Endodermal cell (in vitro differentiated cells): ENCODE results near the gene XXYLT1. TPM values are rescaled to one million over a fixed set of nuclear protein-coding genes. Genes with fewer than 3 reads are reported as not detected.

Experiments used
- DNase-seq: peaks from one replicate; pipeline ENCODE4 v3.0.0-alpha.2; 2017
- H3K27ac ChIP-seq: 2 replicates; pipeline ENCODE4 v1.5.1; 2013; ENCODE audit warnings: mild to moderate bottlenecking, low read depth, low read length, moderate library complexity
- H3K27me3 ChIP-seq: 2 replicates; pipeline ENCODE4 v1.6.1; 2013; ENCODE audit warnings: mild to moderate bottlenecking, low read length, moderate library complexity; ENCODE audit not compliant: insufficient read depth, control insufficient read depth, poor library complexity, severe bottlenecking
- H3K36me3 ChIP-seq: 2 replicates; pipeline ENCODE4 v1.7.0; 2013; ENCODE audit warnings: mild to moderate bottlenecking, low read length, moderate library complexity; ENCODE audit not compliant: control insufficient read depth, insufficient read depth
- H3K4me1 ChIP-seq: one replicate; pipeline ENCODE4 v1.7.0; 2013; ENCODE audit warnings: low read length; ENCODE audit not compliant: control insufficient read depth, insufficient read depth
- H3K4me3 ChIP-seq: 2 replicates; pipeline ENCODE4 v1.5.1; 2013; ENCODE audit warnings: mild to moderate bottlenecking, low read length, moderate library complexity
- H3K9ac ChIP-seq: 2 replicates; pipeline ENCODE4 v1.6.1; 2013; ENCODE audit warnings: mild to moderate bottlenecking, low read length, moderate library complexity; ENCODE audit not compliant: poor library complexity, severe bottlenecking; ENCODE audit errors: extremely low read depth
- H3K9me3 ChIP-seq: 2 replicates; pipeline ENCODE4 v1.6.1; 2013; ENCODE audit warnings: mild to moderate bottlenecking, low read length, moderate library complexity; ENCODE audit not compliant: control insufficient read depth
- H3K27ac Mint-ChIP-seq: 2 replicates; pipeline ENCODE4 v1.8.0; 2020; ENCODE audit warnings: mixed read lengths
- H3K27me3 Mint-ChIP-seq: 2 replicates; pipeline ENCODE4 v1.8.0; 2021; ENCODE audit warnings: mild to moderate bottlenecking, mixed read lengths; ENCODE audit not compliant: insufficient read depth
- H3K36me3 Mint-ChIP-seq: 2 replicates; pipeline ENCODE4 v1.8.0; 2020; ENCODE audit warnings: low read depth, mixed read lengths
- H3K4me1 Mint-ChIP-seq: 2 replicates; pipeline ENCODE4 v1.8.0; 2020; ENCODE audit warnings: mixed read lengths
- H3K4me3 Mint-ChIP-seq: 2 replicates; pipeline ENCODE4 v1.8.0; 2020; ENCODE audit warnings: mild to moderate bottlenecking, moderate library complexity, mixed read lengths
- H3K9me3 Mint-ChIP-seq: 2 replicates; pipeline ENCODE4 v1.8.0; 2020; ENCODE audit warnings: mild to moderate bottlenecking, mixed read lengths
- CTCF ChIP-seq: fragments of 200-600 bp; sonication (generic); conservative IDR thresholded peaks from 2 replicates; pipeline ENCODE4 v1.5.0; 2021; ENCODE audit warnings: antibody characterized with exemption, mild to moderate bottlenecking
- WGBS, 2 experiments: methylation state at CpG; one replicate each; pipeline versions ENCODE4 v1.1.5 to v1.1.7; 2013; ENCODE audit warnings: missing lambda C conversion rate in 2 of 2, mixed read lengths in 1 of 2; ENCODE audit not compliant: insufficient coverage in 1 of 2, insufficient read length in 1 of 2; 5-methylcytosine and 5-hydroxymethylcytosine counted together
- total RNA-seq, 2 donors: library from RNA; stranded (reverse); fragmentation: NEBNext Ultra II Directional in 1 of 2; extraction: Animal tissue kit (Norgen Biotek cat#: 25700) in 1 of 2; gene quantifications; 2 replicates in 1 of 2; 3 replicates in 1 of 2; pipeline ENCODE4 v1.2.1, GENCODE V29; 2021

XXYLT1 gene
- total RNA-seq, 2 donors from 2014 or later = 35.5 to 38.3 TPM

- no peak overlapping the region for H3K4me3 Mint-ChIP-seq
- WGBS, 2 experiments = 91 to 94% methylated on average over 6 to 14 of the region's 14 CpGs
- H3K9me3 Mint-ChIP-seq = no peaks in the 10 kb centered on the region
- no peaks in the 10 kb centered on the region for H3K27me3 Mint-ChIP-seq
- Histone ChIP-seq H3K27me3 (no peaks in the 10 kb centered on the region), H3K4me3 (no peak overlapping the region), H3K27ac (no peak overlapping the region), H3K4me1 (peaks cover 15% of the 10 kb centered on the region), H3K9ac (no peak overlapping the region), H3K36me3 (peaks cover 8% of the 10 kb centered on the region), H3K9me3 (peaks cover 5% of the 10 kb centered on the region)
- TF ChIP-seq CTCF = no peak
- H3K27ac Mint-ChIP-seq = no peak overlapping the region
- no peak for DNase-seq
- peaks cover 15% of the 10 kb centered on the region for H3K36me3 Mint-ChIP-seq
- H3K4me1 Mint-ChIP-seq = peaks cover 17% of the 10 kb centered on the region
These were observed 58.1 kb downstream of the XXYLT1 start for GRCh38 chr3:195212749-195213375.

- Histone ChIP-seq H3K9me3 (peaks cover 12% of the 10 kb centered on the region), H3K27me3 (no peaks in the 10 kb centered on the region), H3K4me1 (peaks cover 16% of the 10 kb centered on the region), H3K9ac (no peak overlapping the region), H3K36me3 (peaks cover 13% of the 10 kb centered on the region), H3K27ac (no peak overlapping the region), H3K4me3 (no peak overlapping the region)
- TF ChIP-seq CTCF = no peak
- H3K27ac Mint-ChIP-seq = no peak overlapping the region
- WGBS, 2 experiments = 93 to 97% methylated on average over 18 to 22 of the region's 22 CpGs
- no peaks in the 10 kb centered on the region for H3K27me3 Mint-ChIP-seq
- H3K4me1 Mint-ChIP-seq = peaks cover 17% of the 10 kb centered on the region
- no peak for DNase-seq
- peaks cover 20% of the 10 kb centered on the region for H3K36me3 Mint-ChIP-seq
- peaks cover 2% of the 10 kb centered on the region for H3K9me3 Mint-ChIP-seq
- no peak overlapping the region for H3K4me3 Mint-ChIP-seq
These were observed 58.8 kb downstream of the XXYLT1 start for GRCh38 chr3:195212033-195212748.

- H3K27ac ChIP-seq = peak overlapping the region; percentile 88
- H3K4me3 ChIP-seq = no peak overlapping the region
- 86 to 89% methylated on average over 8 to 13 of the region's 13 CpGs for WGBS, 2 experiments
- Mint-ChIP-seq H3K36me3 (peaks cover 26% of the 10 kb centered on the region), H3K4me1 (peaks cover 17% of the 10 kb centered on the region), H3K27me3 (no peaks in the 10 kb centered on the region), H3K9me3 (peaks cover 2% of the 10 kb centered on the region), H3K4me3 (no peak overlapping the region), H3K27ac (peak overlapping the region; percentile 73)
- no peaks in the 10 kb centered on the region for H3K27me3 ChIP-seq
- H3K4me1 ChIP-seq = peaks cover 16% of the 10 kb centered on the region
- DNase-seq = no peak
- no peak for TF ChIP-seq CTCF
- H3K9ac ChIP-seq = no peak overlapping the region
- H3K9me3 ChIP-seq = peaks cover 17% of the 10 kb centered on the region
- H3K36me3 ChIP-seq = peaks cover 17% of the 10 kb centered on the region
These were observed 60.5 kb downstream of the XXYLT1 start for GRCh38 chr3:195210266-195210973.
